ENCODE results near the gene SUCLG2. TPM values are rescaled to one million over a fixed set of nuclear protein-coding genes. Genes with fewer than 3 reads are reported as not detected.

Gene SUCLG2
- polyA plus RNA-seq, 2 of the 4 experiments (the other 2 are of a cell fraction), result 39.8 to 61.3 TPM

DNA sequence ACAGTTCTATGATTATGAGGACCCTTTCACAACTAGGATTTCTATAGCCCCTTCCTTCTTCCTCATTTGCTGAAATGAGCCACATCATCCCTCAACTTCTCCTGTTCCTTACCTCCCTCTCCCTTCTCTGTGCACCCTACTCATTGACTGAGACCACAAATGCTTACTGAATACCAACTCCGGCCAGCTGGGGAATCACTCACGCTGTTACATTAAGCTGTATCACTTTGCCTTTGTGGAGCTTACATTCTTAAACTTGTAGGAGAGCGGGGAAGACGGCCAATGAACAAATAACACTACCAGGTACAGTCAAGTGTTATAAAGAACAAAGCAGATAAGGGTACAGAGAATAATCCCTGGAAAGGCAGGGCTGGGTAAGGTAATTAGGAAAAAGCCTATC, 5.7 kb downstream of the SUCLG2 start:
- DNase-seq (ENCODE audit: low read depth in 1 of 2, low spot score in 1 of 2) (no peak), ATAC-seq (peak; percentile 6 to 38; a peak in 3 of 6 replicates), FAIRE-seq (no peak)
- CTCF ChIA-PET, result no interaction called here
- H3K4me1 ChIP-seq, result peaks cover 85% of the 10 kb centered on the region
- WGBS (ENCODE audit: missing lambda C conversion rate), result 31% methylated on average over 4 of the region's 4 CpGs
- no peak overlapping the region for H3K4me3 ChIP-seq
- TF ChIP-seq HEYL (CRISPR knock-in tag; IDR thresholded peaks at IDR 0.05), result 0 out of 2 replicates have a peak, but pooled peaks have one; percentile 52
- TF ChIP-seq ELK1 (IDR thresholded peaks at IDR 0.05; ENCODE audit: low read depth, low read length), result no peak
- POLR2A ChIA-PET, result interaction anchor here (3.1 kb wide), 1 partner anchor 13 kb away, joined by 11 read pairs; no protein-coding TSS in a partner anchor
- peak overlapping the region; percentile 97 to 100 for H3K27ac ChIP-seq
- no peaks in the 10 kb centered on the region for H3K9me3 ChIP-seq
- peak overlapping the region; percentile 79 for H3K4me2 ChIP-seq

DNA sequence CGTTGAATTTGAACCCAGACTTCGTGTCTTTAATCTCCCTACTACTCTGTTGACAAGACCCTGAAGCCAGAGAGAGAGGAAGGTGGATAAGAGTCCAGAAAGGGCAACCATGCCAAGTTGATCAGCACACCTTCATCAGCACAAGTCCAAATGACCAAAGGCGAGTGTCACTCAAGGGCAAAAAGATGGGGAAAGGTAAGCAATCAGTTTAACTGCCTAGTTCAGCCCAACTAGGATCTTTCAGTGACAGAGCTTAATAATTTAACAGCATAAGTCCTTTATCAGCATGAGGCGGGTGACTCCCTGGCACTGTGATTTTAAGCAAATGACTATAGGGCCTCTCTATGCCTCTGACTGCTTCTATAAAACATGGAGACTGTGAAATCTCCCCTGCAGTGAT, 6.2 kb downstream of the SUCLG2 start:
- Histone ChIP-seq H3K9me3 (no peaks in the 10 kb centered on the region), H3K27ac (peak overlapping the region; percentile 97 to 100), H3K4me3 (peak overlapping the region; percentile 20; the same call in 1 of the 3 replicates), H3K4me1 (peaks cover 85% of the 10 kb centered on the region), H3K4me2 (peak overlapping the region; percentile 79)
- POLR2A ChIA-PET, result interaction anchor here (3.1 kb wide), 1 partner anchor 13 kb away, joined by 11 read pairs; no protein-coding TSS in a partner anchor
- 22% methylated on average over 4 of the region's 4 CpGs for WGBS (ENCODE audit: missing lambda C conversion rate)
- TF ChIP-seq ZNF302 (CRISPR knock-in tag; IDR thresholded peaks at IDR 0.05) (no peak), HOXB13 (CRISPR knock-in tag; IDR thresholded peaks at IDR 0.05; ENCODE audit: low read depth) (0 out of 2 replicates have a peak, but pooled peaks have one; percentile 6), KDM1A (IDR thresholded peaks at IDR 0.05; ENCODE audit: low read depth) (no peak)
- TF ChIP-seq, protein P1, sequence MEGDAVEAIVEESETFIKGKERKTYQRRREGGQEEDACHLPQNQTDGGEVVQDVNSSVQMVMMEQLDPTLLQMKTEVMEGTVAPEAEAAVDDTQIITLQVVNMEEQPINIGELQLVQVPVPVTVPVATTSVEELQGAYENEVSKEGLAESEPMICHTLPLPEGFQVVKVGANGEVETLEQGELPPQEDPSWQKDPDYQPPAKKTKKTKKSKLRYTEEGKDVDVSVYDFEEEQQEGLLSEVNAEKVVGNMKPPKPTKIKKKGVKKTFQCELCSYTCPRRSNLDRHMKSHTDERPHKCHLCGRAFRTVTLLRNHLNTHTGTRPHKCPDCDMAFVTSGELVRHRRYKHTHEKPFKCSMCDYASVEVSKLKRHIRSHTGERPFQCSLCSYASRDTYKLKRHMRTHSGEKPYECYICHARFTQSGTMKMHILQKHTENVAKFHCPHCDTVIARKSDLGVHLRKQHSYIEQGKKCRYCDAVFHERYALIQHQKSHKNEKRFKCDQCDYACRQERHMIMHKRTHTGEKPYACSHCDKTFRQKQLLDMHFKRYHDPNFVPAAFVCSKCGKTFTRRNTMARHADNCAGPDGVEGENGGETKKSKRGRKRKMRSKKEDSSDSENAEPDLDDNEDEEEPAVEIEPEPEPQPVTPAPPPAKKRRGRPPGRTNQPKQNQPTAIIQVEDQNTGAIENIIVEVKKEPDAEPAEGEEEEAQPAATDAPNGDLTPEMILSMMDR (IDR thresholded peaks at IDR 0.05), result no peak
- peak in 1 of 2 experiments; percentile 29 for DNase-seq (ENCODE audit: low read depth in 1 of 2, low spot score in 1 of 2)
- CTCF ChIA-PET, result interaction anchor here (0.8 to 1.1 kb wide), 4 partner anchors 10 to 266 kb away, joined by 3 to 4 read pairs (median 4); no protein-coding TSS in a partner anchor
- no peak for FAIRE-seq
- ATAC-seq, result peak; percentile 5 to 16; a peak in 4 of 6 replicates

GRCh38 chr3:67647390-67647878, 7.0 kb downstream of the SUCLG2 start:
- peak; percentile 77 to 98 for DNase-seq (ENCODE audit: low read depth in 1 of 2, low spot score in 1 of 2)
- ChIA-PET POLR2A (interaction anchor here (0.7 to 3.1 kb wide), 2 partner anchors 9 to 12 kb away, joined by 3 to 11 read pairs; no protein-coding TSS in a partner anchor), CTCF (interaction anchor here (0.8 to 1.5 kb wide), 6 partner anchors 9 to 265 kb away, joined by 3 to 4 read pairs (median 4); no protein-coding TSS in a partner anchor)
- FAIRE-seq, result peak; percentile 88
- Histone ChIP-seq H3K27ac (peak overlapping the region; percentile 99 to 100), H3K4me3 (no peak overlapping the region), H3K4me2 (peak overlapping the region; percentile 89), H3K4me1 (peaks cover 78% of the 10 kb centered on the region), H3K9me3 (no peaks in the 10 kb centered on the region)
- whole genome bisulfite sequencing (ENCODE audit: missing lambda C conversion rate), result 2% methylated on average over 5 of the region's 5 CpGs
- peak; percentile 89 to 92 for ATAC-seq
- TF ChIP-seq JUN (IDR thresholded peaks at IDR 0.05), result peak; percentile 96 to 97
- peak; percentile 39; the same call in 2 of the 3 replicates for TF ChIP-seq SMC3 (IDR thresholded peaks at IDR 0.05)
- TF ChIP-seq TFCP2L1 (CRISPR knock-in tag; IDR thresholded peaks at IDR 0.05), result no peak
- no peak for TF ChIP-seq ATOH8 (CRISPR knock-in tag; IDR thresholded peaks at IDR 0.05; ENCODE audit: low read depth)
- no peak for TF ChIP-seq EHF (CRISPR knock-in tag; IDR thresholded peaks at IDR 0.05)
- TF ChIP-seq CBX8 (IDR thresholded peaks at IDR 0.05), result no peak
- TF ChIP-seq EP300 (IDR thresholded peaks at IDR 0.05), result peak; percentile 84 to 97; a peak in 4 of 5 replicates
- TF ChIP-seq HES2 (IDR thresholded peaks at IDR 0.05), result peak; percentile 67
- TF ChIP-seq RNF2 (IDR thresholded peaks at IDR 0.05; ENCODE audit: borderline replicate concordance, low read depth), result no peak
- no peak for TF ChIP-seq RFX5 (IDR thresholded peaks at IDR 0.05)
- TF ChIP-seq, protein P2, sequence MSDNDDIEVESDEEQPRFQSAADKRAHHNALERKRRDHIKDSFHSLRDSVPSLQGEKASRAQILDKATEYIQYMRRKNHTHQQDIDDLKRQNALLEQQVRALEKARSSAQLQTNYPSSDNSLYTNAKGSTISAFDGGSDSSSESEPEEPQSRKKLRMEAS (IDR thresholded peaks at IDR 0.05), result peak; percentile 97
- TF ChIP-seq ELK1 (IDR thresholded peaks at IDR 0.05; ENCODE audit: low read depth, low read length), result no peak
- peak; percentile 30; the same call in 1 of the 2 replicates for TF ChIP-seq BHLHE40 (IDR thresholded peaks at IDR 0.05; ENCODE audit: low read depth, low read length)
- no peak for TF ChIP-seq CBX2 (IDR thresholded peaks at IDR 0.05; ENCODE audit: borderline replicate concordance, low read depth)
- TF ChIP-seq, protein P3, sequence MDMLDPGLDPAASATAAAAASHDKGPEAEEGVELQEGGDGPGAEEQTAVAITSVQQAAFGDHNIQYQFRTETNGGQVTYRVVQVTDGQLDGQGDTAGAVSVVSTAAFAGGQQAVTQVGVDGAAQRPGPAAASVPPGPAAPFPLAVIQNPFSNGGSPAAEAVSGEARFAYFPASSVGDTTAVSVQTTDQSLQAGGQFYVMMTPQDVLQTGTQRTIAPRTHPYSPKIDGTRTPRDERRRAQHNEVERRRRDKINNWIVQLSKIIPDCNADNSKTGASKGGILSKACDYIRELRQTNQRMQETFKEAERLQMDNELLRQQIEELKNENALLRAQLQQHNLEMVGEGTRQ (IDR thresholded peaks at IDR 0.05), result no peak
- TF ChIP-seq NR3C1 (IDR thresholded peaks at IDR 0.05), result no peak
- TF ChIP-seq HOXA7 (CRISPR knock-in tag; IDR thresholded peaks at IDR 0.05), result no peak
